HepG2 (cell line): ENCODE measurements around the gene MORN5. TPM values are rescaled to one million over a fixed set of nuclear protein-coding genes. Genes with fewer than 3 reads are reported as not detected.
A peak's percentile ranks its signal among the peaks of the same experiment; 100 is the strongest.

Source experiments
- FOSL2 ChIP-seq: sonication (generic); formaldehyde crosslinking; IDR thresholded peaks from 2 replicates; pipeline ENCODE4 v1.4.0; 2020; ENCODE audit warnings: missing genetic modification reagents
- FOXP1 ChIP-seq, 2 experiments: fragments of 450-650 bp in 1 of 2; IDR thresholded peaks; 2 replicates each; pipeline ENCODE4 v1.6.1; 2017 to 2018; ENCODE audit warnings: antibody characterized with exemption in 1 of 2
- GATAD2A ChIP-seq: IDR thresholded peaks from 2 replicates; pipeline ENCODE4 v1.6.1; 2016
- HNF4A ChIP-seq: sonication (generic); formaldehyde crosslinking; IDR thresholded peaks from 2 replicates; pipeline ENCODE4 v1.4.0; 2020; ENCODE audit warnings: missing genetic modification reagents
- HNRNPL ChIP-seq: fragments of 200-400 bp; formaldehyde crosslinking; IDR thresholded peaks from 2 replicates; pipeline ENCODE4 v1.6.1; 2017; ENCODE audit warnings: mild to moderate bottlenecking, low read depth, low read length
- KDM5B ChIP-seq: sonication (generic); formaldehyde crosslinking; IDR thresholded peaks from 2 replicates; pipeline ENCODE4 v1.4.0; 2020; ENCODE audit warnings: missing genetic modification reagents, mild to moderate bottlenecking, borderline replicate concordance
- POLR2G ChIP-seq: fragments of 200-400 bp; formaldehyde crosslinking; IDR thresholded peaks from 2 replicates; pipeline ENCODE4 v1.6.1; 2018; ENCODE audit warnings: mild to moderate bottlenecking, low read depth, low read length, moderate library complexity
- RFX1 ChIP-seq: fragments of 450-650 bp; IDR thresholded peaks from 2 replicates; pipeline ENCODE4 v1.6.1; 2017
- SMARCE1 ChIP-seq: fragments of 450-650 bp; IDR thresholded peaks from 2 replicates; pipeline ENCODE4 v1.6.1; 2017; ENCODE audit warnings: borderline replicate concordance
- STAT6 ChIP-seq: sonication (generic); formaldehyde crosslinking; IDR thresholded peaks from 2 replicates; pipeline ENCODE4 v1.4.0; 2020; ENCODE audit warnings: missing genetic modification reagents, mild to moderate bottlenecking, borderline replicate concordance
- TSC22D2 ChIP-seq: sonication (generic); formaldehyde crosslinking; IDR thresholded peaks from 2 replicates; pipeline ENCODE4 v1.5.1; 2020; ENCODE audit warnings: missing genetic modification reagents, mild to moderate bottlenecking, borderline replicate concordance
- ZFX ChIP-seq: sonication (generic); formaldehyde crosslinking; IDR thresholded peaks from 2 replicates; pipeline ENCODE4 v1.4.0; 2020; ENCODE audit warnings: mild to moderate bottlenecking, low read depth, missing genetic modification reagents, moderate library complexity
- ZMYM4 ChIP-seq: sonication (generic); formaldehyde crosslinking; IDR thresholded peaks from 2 replicates; pipeline ENCODE4 v1.8.1; 2023; ENCODE audit warnings: mild to moderate bottlenecking, missing genetic modification reagents
- ZNF264 ChIP-seq: sonication (generic); formaldehyde crosslinking; IDR thresholded peaks from 2 replicates; pipeline ENCODE4 v1.4.0; 2020; ENCODE audit warnings: missing genetic modification reagents
- ZNF335 ChIP-seq: sonication (generic); formaldehyde crosslinking; IDR thresholded peaks from 2 replicates; pipeline ENCODE4 v1.4.0; 2020; ENCODE audit warnings: missing genetic modification reagents
- ZNF354B ChIP-seq: sonication (generic); formaldehyde crosslinking; IDR thresholded peaks from 2 replicates; pipeline ENCODE4 v1.8.0; 2022; ENCODE audit warnings: mild to moderate bottlenecking, missing genetic modification reagents
- ZNF414 ChIP-seq: sonication (generic); formaldehyde crosslinking; IDR thresholded peaks from 2 replicates; pipeline ENCODE4 v1.5.0; 2020; ENCODE audit warnings: missing genetic modification reagents
- ZNF547 ChIP-seq: sonication (generic); formaldehyde crosslinking; IDR thresholded peaks from 2 replicates; pipeline ENCODE4 v1.5.1; 2020; ENCODE audit warnings: mild to moderate bottlenecking, missing genetic modification reagents
- polyA plus RNA-seq, 8 experiments: library from polyadenylated mRNA; depleted of rRNA in 3 of 8; stranded (reverse) in 7 of 8; unstranded in 1 of 8; fragments of >200 nt; fragmentation: Illumina TruSeq in 4 of 8; extraction: Trizol in 4 of 8; gene quantifications; 2 replicates each; pipeline versions ENCODE4 v1.2.1 to v1.2.3, GENCODE V29; 2011 to 2016; ENCODE audit warnings: low read depth in 4 of 8, missing spikeins in 1 of 8, mixed read lengths in 1 of 8; ENCODE audit not compliant: insufficient read depth in 1 of 8
- total RNA-seq, 5 experiments: library from RNA; depleted of rRNA; stranded (reverse); fragments of >200 nt; fragmentation: Illumina TruSeq; extraction: Trizol; gene quantifications; 2 replicates each; pipeline ENCODE4 v1.2.3, GENCODE V29; 2016; ENCODE audit warnings: low read depth in 1 of 5
- TF ChIP-seq, protein P1 (sequence below): sonication (generic); formaldehyde crosslinking; IDR thresholded peaks from 2 replicates; pipeline ENCODE4 v1.5.0; 2020; ENCODE audit warnings: mild to moderate bottlenecking, missing genetic modification reagents, borderline replicate concordance
- TF ChIP-seq, protein P2 (sequence below): sonication (generic); formaldehyde crosslinking; IDR thresholded peaks from 2 replicates; pipeline ENCODE4 v1.9.0; 2022; ENCODE audit warnings: missing genetic modification reagents, mild to moderate bottlenecking, borderline replicate concordance

Gene MORN5
- total and polyA plus RNA-seq, 2 of the 13 experiments (the other 11 are each of a cell fraction or from before 2014, with no cell fraction given) = not detected

- TF ChIP-seq, protein P1, sequence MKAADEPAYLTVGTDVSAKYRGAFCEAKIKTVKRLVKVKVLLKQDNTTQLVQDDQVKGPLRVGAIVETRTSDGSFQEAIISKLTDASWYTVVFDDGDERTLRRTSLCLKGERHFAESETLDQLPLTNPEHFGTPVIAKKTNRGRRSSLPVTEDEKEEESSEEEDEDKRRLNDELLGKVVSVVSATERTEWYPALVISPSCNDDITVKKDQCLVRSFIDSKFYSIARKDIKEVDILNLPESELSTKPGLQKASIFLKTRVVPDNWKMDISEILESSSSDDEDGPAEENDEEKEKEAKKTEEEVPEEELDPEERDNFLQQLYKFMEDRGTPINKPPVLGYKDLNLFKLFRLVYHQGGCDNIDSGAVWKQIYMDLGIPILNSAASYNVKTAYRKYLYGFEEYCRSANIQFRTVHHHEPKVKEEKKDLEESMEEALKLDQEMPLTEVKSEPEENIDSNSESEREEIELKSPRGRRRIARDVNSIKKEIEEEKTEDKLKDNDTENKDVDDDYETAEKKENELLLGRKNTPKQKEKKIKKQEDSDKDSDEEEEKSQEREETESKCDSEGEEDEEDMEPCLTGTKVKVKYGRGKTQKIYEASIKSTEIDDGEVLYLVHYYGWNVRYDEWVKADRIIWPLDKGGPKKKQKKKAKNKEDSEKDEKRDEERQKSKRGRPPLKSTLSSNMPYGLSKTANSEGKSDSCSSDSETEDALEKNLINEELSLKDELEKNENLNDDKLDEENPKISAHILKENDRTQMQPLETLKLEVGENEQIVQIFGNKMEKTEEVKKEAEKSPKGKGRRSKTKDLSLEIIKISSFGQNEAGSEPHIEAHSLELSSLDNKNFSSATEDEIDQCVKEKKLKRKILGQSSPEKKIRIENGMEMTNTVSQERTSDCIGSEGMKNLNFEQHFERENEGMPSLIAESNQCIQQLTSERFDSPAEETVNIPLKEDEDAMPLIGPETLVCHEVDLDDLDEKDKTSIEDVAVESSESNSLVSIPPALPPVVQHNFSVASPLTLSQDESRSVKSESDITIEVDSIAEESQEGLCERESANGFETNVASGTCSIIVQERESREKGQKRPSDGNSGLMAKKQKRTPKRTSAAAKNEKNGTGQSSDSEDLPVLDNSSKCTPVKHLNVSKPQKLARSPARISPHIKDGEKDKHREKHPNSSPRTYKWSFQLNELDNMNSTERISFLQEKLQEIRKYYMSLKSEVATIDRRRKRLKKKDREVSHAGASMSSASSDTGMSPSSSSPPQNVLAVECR (CRISPR knock-in tag) = peak; percentile 79
- no peak for TF ChIP-seq ZNF547
- TF ChIP-seq ZNF264 (CRISPR knock-in tag) = no peak
- TF ChIP-seq, protein P2, sequence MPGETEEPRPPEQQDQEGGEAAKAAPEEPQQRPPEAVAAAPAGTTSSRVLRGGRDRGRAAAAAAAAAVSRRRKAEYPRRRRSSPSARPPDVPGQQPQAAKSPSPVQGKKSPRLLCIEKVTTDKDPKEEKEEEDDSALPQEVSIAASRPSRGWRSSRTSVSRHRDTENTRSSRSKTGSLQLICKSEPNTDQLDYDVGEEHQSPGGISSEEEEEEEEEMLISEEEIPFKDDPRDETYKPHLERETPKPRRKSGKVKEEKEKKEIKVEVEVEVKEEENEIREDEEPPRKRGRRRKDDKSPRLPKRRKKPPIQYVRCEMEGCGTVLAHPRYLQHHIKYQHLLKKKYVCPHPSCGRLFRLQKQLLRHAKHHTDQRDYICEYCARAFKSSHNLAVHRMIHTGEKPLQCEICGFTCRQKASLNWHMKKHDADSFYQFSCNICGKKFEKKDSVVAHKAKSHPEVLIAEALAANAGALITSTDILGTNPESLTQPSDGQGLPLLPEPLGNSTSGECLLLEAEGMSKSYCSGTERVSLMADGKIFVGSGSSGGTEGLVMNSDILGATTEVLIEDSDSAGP = peak; percentile 75
- 0 out of 2 replicates have a peak, but pooled peaks have one; percentile 43 for TF ChIP-seq ZNF335
- TF ChIP-seq HNF4A (CRISPR knock-in tag) = no peak
- no peak for TF ChIP-seq FOXP1 (IDR thresholded peaks at IDR 0.05)
- no peak for TF ChIP-seq FOXP1 (CRISPR knock-in tag; IDR thresholded peaks at IDR 0.05)
- no peak for TF ChIP-seq SMARCE1
- TF ChIP-seq RFX1 = peak; percentile 87
- no peak for TF ChIP-seq HNRNPL
- peak; percentile 94 for TF ChIP-seq ZFX (CRISPR knock-in tag)
- no peak for TF ChIP-seq STAT6 (CRISPR knock-in tag)
- peak; percentile 50; the same call in 1 of the 2 replicates for TF ChIP-seq ZMYM4 (CRISPR knock-in tag)
- peak; percentile 91 for TF ChIP-seq KDM5B (CRISPR knock-in tag)
- no peak for TF ChIP-seq ZNF414 (CRISPR knock-in tag)
- TF ChIP-seq TSC22D2 (CRISPR knock-in tag) = no peak
- TF ChIP-seq GATAD2A (CRISPR knock-in tag) = no peak
- peak; percentile 8; the same call in 1 of the 2 replicates for TF ChIP-seq FOSL2 (CRISPR knock-in tag)
- TF ChIP-seq ZNF354B (CRISPR knock-in tag) = no peak
- TF ChIP-seq POLR2G = peak; percentile 87
Measured at GRCh38 chr9:122159026-122159924, at the start of gene MORN5, which contains the start of gene NDUFA8 (continued).
